Fibroblast of lung (primary cell): Measurements from ENCODE around the gene OR5AU1.

Experiments
- CTCF ChIP-seq, 2 donors: IDR thresholded peaks in 1 of 2; conservative IDR thresholded peaks in 1 of 2; 1 replicate in 1 of 2; 2 replicates in 1 of 2; pipeline ENCODE4 v1.5.1; 2011 to 2012; ENCODE audit warnings: low read length in 2 of 2, control low read depth in 1 of 2, inconsistent platforms in 1 of 2, low read depth in 1 of 2, mild to moderate bottlenecking in 1 of 2
- EZH2 ChIP-seq: IDR thresholded peaks from 2 replicates; pipeline ENCODE4 v1.5.1; 2012; ENCODE audit warnings: low read length, control low read depth, mild to moderate bottlenecking; ENCODE audit errors: missing control alignments

GRCh38 chr14:21120686-21121085, 35.2 kb downstream of the OR5AU1 start:
- TF ChIP-seq EZH2 (no peak), CTCF (conservative IDR thresholded peaks at IDR 0.05 in 1 of 2, IDR thresholded peaks at IDR 0.05 in 1 of 2; ENCODE audit: low read depth in 1 of 2, low read length in 2 of 2) (no peak)
